Right forelimb (tissue), 1 donor: ENCODE measurements around the gene GNAO1.

Source experiments
- DNase-seq: peaks from one replicate; pipeline ENCODE4 v3.0.0-alpha.2; 2018

GNAO1 gene

DNA sequence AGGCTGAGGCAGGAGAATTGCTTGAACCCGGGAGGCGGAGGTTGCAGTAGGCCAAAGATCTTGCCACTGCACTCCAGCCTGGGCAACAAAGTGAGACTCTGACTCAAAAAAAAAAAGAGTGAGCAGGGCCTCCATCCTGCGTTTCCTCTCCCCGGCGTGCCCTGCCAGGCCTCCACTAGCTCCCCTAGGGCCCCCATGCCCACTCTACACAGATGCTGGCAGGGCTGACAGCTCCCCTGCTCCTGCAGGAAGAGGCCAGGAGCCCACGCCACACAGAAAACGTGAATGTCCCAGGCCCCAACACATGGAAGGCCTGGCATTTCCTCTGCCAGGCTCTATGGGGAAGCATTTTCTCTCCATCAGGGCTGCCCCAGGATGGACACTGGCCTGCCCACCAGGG lies 124.7 kb downstream of the GNAO1 start:
- no peak for DNase-seq

DNA sequence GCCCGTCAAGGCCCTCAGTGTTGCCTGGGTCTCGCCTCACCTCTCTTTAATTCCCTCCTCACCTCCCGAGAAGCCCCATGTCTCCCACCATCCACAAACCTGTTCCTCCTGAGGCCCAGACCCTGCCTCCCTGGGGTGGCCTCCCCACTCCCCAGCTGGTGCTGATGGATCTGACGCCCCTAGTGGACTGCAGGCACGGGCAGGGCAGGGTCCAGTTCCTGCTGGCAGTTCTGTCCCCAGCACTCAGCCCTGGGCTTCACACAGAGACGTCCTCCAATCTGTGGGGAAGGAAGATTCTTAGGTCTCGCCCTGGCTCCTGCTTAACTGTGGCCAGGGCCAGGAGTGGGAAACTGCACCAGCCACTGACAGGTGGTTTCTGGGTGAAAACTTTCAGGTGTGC lies 125.3 kb downstream of the GNAO1 start:
- no peak for DNase-seq

DNA sequence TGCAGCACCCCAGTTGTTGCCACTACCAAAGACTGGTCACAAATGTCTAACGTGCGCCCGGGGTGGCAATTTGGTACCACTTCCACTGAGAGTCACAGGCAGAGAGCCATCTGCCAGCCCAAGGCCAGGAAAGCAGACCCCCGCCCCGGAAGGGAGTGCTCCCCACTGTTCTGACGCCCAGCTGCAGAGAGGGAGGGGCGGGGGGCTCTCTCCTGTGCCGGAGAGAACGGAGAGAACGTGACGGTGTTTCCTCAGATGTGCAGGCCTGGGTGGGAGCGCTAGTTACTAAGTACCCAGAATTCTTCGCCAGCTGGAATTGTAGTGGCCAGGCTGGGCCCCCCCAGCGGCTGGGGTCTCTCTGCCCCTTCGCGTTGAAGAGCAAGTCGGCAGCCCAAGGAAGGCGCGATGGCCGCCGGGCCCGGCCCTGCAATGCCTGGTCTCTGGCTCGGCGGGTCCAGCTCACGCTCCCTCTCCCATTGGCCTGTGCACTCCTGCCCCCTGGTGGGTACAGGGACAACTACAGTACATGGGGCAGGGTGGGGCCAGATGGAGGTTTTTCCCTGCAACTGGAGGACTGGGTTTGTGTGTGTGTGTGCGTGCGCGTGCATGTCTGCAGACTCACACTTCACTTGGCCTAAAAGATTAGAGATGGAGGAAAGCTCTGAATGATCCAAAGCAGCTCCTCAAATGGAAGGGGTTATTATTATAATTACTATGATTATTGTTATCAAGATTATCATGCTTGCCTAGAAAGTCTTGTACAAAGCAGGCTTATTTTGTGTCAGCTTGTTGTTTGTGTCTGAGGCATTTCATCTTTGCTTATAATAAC lies 126.9 kb downstream of the GNAO1 start:
- DNase-seq: peak; percentile 91

DNA sequence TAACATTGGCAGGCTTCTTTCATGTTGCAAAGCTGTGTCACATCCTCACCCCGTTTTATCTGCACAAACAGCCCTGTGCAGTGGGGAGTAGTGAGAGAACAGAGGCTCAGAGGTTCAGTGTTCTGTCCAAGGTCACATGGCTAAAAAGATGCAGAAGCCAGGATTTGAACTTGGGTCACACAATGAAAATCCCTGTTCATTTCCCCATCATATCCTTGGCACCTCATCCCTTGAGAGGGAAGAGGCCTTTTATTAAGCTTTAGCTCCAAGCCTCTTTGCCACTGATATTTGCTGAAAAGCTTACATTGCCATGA lies 127.5 kb downstream of the GNAO1 start:
- no peak for DNase-seq

DNA sequence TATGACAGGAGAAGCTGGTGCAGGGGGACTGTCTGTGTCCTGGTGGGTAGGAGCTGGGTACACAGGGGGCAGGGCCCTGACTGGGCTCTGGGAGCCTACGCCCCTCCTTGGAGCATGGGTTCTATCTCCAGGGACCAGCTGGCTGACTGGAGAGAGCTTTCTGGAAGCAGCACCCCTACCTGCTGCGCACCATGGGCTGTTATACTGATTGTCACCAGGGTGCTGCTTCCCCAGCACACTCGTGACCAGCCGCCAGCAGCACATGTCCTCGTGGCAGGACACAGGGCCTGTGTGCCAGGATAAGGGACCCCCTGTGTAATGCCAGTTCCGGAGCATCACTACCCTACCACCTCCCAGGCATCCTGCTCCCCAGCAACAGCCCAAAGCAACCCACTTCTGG lies 128.1 kb downstream of the GNAO1 start:
- DNase-seq: no peak

DNA sequence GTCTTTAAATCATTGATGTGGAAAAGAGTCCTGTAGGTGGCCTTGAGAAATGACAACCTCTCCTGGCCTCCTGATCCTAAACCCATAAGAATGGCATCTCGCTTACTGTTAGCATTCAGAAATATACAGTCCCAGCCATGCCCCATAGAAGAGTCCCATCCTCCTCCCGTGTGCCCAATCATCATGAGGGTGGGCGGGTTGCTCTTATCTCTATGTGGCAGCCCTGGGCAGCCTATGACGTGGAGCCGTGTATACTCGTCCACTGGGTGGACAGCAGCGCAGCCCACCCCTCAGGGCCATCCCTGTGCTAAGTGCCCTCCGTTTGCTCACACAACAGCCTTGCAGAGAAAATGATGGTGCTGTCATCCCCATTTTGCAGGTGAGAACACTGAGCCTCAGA lies 128.8 kb downstream of the GNAO1 start:
- DNase-seq: no peak

DNA sequence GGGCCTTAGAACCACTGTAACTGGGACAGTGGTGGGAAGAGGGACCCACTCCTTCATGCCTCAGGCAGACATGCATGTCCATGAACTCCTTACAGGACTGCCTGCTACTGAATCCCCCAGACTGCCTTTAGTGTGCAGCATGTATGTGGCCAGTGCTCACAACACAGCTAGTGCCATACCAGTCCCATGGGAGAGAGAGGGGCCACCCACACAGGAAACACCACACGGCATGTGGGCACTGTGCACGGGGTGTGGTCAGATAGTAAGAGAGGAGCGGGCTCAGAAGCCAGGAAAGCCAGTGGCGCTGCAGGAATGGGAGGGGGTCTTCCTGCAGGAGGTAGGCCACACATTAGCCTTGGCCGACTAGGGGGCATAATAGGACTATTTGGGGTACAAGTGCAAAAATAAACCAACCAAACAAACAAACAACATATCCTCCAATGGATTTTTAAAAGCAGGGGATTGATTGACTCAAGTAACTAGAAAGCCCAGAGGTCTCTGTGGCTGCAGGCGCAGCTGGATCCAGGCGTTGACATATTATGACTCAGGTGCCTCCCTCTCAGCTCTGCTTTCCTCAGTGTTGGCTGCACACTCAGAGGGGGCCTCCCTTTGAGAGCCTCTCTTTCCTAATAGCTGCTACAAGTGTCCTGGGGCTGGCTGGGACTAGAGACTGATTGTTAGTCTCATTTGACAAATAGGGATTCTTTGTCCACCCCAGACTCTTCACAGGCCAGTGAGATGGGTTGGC lies 129.7 kb downstream of the GNAO1 start:
- DNase-seq: no peak

DNA sequence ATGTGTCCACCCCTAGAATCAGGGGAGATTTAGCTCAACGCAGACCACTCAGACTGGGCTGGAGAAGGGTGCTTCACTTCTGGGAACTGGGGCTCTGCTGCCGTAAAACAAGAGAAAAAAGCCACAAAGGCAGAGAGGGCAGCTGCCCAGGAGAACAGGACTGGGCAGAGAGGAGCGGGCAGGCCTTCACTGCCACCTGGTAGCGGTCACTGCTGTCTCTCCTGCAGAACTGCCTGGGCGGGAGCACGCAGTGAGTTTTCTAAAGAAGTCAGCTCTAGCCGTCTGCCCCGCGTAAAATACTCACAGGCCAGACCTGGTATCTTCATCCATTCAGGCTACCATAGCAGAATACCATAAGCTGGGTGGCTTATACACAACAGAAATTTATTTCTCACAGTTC lies 130.3 kb downstream of the GNAO1 start:
- no peak for DNase-seq

DNA sequence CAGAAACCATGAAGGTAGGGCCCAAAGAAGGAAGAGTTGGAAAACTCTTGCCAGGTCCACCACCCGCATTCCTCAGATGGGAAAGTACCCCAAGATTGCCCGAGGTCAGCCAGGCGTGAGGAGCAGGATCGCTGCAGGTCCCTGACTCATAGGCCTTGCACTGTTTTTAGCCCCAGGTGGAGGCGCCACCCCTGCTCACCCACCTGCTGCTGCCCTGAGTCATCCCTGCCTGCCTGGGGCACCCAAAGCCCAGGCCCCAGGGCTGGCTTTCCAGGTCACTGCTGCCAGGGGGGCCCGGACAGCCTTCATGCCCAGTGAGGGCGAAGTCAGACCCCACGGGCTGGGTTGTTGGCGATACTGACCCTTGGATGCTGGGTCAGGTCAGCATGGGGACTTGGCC lies 133.1 kb downstream of the GNAO1 start:
- no peak for DNase-seq

DNA sequence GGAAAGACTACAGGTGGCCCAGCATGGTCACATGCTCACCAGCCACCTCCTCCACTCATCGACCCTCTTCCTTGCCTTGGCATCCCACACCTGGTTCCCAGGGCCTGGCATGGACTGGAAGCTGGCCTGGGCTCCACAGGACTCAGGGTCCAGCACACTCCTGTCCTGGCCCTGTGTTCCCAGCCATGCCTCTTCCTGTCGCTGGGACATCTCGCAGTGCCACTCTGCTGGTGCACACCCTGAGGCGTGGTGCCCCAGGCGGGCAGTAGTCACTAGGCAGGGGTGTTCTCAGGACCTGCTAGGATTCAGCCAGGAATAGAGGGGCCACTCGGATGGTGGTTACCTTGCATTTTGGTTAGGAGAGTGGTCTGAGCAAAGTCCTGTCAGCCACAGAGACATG lies 134.7 kb downstream of the GNAO1 start:
- DNase-seq: no peak

DNA sequence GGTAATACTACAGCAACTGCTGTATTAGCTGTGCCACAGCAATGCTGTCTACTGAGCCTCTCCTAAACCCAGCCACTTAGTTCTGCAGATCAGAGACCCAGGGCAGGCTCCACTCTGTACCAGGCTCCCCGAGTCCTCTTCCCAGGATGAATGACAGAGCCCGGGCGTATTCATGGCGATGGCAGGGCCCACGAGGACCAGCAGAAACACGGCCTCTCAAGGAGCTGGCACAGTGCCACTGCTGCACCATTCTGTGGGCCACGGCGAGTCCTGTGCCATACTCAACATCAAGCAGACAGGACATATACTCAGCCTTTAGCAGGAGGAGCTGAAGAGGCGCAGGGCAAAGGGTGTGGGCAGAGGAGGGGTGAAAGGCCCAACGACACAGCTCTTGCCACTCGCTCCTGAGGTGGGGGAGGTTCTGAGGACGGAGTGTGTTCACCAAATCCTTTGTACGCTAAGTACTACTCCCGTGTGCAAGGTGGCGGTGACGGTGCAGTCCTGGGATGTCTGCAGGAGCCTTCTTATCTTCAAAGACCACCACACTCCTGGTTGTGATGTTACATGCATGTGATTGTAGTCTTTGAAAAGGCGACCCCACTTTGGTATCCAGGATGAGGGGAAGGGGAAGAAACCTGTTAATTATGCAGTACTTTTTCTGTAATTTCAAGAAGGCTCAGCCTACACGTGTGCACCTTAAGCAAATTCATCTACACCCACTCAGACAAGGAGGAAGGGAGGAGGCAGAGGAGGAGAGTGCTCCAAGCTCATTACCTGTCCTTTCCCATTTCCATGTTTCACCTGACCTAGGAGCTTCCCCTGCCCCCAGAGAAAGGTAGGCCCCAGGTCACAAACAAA lies 136.0 kb downstream of the GNAO1 start:
- no peak for DNase-seq

DNA sequence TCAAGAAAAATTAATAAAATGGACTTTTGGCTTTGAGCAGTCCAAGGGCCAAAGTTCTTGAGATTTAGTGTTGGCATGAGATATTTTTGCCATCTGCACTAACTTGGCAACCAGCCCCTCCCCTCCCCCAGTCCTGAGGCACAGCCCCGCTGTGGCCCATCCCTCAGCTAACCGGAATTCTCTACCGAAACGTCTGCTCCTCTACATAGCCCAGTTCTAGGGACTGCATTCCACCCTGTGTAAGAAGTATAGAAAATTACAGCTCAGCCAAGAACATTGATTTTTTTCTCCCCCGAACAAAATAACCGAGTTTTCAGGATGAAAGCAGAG lies 136.6 kb downstream of the GNAO1 start:
- no peak for DNase-seq

DNA sequence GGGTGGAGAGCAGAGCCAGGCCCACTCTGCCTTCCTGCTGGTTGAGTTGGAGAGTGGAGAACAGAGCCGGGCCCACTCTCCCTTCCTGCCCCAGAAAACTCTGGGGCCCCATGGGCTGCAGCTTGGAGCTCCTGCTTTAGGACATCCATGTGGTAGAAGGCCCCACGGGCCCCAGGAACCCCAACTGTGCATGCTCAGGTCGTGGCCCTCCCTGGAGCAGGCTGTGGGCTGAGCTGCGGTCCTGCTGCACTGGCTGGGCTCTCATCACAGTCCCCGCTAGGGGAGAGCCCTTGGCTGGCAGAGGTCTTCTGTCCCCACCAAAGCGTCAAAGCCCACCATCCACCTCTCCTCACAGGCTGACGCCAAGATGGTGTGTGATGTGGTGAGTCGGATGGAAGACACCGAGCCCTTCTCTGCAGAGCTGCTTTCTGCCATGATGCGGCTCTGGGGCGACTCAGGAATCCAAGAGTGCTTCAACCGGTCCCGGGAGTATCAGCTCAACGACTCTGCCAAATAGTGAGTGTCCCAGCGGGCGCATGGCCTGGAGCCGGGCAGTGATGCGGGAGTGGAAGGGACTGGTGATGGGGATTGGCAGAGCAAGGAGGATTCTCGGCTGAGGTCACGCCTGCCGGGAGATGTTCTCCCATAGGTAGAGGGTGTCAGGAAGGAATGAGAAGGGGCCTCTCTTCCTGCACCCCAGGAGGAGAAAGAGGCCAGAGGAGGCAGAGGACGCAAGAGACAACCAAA lies 137.2 kb downstream of the GNAO1 start:
- DNase-seq: no peak

DNA sequence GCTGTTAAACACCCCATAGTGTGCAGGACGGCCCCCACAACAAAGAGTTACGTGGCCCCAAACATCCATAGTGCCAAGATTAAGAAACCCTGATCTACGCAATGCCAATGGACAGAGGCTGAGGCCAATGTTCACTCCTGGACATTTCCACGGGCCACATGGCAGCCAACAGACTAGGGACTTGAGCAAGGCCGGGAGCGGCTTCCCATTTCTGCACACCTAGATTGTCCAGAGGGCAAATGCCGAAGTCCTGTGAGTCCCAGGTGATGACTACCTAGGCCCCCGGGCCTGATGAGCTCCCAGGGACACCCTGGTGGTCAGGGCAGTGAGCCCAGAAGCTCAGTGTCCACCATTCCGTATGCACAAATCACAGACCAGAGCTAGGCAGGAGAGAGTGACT lies 138.6 kb downstream of the GNAO1 start:
- no peak for DNase-seq

DNA sequence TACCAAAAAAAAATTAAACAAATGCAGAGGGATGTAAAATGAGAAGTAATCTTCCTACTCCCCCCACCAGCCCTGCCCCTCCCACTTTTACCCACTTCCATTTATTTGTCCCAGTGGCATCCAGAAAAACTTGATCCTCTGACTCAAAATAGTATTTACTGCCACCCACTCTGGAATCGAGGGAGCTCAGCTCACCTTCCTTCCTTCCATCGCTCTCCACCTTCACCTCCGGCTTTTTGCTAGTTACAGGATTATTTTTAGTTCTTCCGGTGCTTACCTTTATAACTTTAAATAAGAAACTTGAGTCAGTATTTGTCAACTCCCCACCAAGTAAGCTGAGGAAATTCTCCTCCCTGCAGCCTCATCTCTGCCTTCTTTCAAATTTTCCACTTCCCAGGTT lies 139.2 kb downstream of the GNAO1 start:
- no peak for DNase-seq

DNA sequence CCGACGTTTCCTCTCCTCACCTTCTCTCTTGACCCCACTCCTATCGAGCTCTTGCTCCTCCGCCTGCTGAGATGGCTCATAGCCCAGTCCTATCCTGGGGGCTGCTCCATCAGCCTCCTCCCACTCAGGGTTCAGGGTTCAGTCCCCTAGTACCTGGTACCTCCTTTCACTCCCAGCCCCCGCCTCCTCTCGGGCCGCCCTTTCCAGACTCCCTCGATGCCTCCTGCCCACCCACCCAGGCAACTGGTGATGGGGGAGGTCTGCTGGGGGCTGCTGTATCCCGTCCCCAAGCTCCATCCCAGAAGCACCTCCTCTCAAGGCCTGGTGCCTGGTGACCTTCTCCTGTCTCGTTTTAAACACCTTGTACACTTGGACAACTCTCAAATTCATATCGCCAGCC lies 140.1 kb downstream of the GNAO1 start:
- DNase-seq: no peak

DNA sequence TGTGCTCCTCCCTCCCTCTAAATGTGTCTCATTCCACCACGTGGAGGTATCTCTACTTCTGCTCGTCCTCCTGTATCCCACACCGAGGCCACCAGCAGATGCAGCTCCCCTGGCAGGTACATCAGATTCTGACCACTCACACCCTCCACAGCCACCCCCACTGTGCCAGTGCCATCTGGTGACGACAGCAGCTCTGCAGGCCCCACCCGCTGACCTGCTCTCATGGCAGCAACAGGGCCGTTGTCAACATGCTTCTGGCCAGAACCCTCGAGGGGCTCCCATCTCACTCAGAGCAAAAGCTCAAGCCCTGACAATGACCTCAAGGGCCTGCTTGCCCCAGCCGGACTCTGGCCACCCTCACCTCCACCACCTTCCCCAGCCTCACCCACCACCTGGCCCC lies 140.6 kb downstream of the GNAO1 start:
- no peak for DNase-seq

DNA sequence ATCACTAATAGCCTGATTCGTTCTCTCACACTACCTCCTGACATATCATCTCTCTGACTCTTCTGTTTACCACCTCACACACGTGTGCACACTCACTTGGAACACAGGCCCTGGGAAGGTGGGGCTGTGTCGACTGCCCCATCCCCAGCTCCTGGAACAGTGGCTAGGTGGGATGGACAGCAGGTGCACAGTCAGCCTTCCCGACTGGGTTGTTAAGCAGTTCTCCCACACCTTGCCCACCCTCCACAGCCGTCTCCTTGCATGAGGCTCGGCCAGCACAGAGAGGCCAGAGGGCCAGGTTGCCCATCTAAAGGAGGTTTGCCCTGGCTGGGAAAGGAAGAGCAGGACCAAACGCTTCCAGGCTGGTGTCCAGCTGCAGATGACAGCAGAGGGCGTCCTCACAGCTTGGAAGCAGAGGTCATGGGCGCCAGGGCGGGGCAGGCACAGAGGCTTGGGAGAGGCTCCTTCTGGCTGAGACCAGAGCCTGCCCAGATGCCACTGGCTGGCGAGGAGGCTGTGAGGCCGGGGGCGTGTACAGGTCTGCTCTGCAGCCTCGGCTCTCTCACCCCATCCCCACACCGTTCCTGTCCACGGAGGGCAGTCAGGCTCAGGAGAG lies 141.3 kb downstream of the GNAO1 start:
- DNase-seq: no peak

DNA sequence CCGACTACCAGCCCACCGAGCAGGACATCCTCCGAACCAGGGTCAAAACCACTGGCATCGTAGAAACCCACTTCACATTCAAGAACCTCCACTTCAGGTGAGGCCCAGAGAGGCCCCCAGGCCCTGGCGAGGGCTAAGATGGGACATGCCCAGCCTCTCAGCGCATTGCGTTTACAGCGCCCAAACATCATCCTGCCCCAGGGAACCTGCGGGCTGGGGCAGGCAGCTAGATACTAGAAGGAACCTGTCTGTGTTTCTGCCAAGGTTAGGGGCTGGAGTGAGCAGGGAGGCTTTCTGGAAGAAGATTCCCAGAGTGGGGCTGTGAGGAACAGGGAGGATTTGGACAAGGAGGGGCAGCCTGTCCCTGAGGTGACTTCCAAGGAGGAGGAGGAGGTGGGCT lies 143.5 kb downstream of the GNAO1 start:
- no peak for DNase-seq

DNA sequence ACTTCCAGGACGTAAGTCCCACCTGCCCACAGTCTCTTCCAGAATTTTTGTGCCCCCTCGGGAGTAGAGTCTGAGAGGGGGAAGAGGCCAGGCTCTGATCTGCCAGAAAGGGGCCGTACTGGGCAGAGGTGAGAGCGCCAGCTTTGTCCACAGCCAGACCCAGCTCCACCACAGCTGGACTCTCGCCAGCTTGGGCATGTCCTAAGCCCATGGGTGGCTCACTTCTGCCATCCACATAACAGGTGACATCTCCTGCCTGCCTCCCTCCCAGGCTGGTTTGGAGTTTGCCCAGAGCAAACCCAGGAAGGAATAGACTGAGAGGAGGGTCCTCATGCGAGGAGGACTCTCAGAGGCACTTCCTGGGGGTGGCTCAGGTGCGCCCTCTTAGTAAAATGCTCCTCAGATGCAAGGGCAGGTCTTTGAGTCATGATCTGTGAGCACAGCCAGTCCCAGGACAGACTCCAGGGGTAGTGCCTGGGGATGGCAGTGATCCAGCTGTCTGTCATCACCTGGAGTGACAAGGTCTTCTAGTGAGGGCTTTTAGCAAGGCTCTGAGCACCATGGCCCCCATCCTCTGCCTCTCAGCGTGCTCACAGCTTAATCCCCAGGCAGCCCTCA lies 144.9 kb downstream of the GNAO1 start:
- no peak for DNase-seq

DNA sequence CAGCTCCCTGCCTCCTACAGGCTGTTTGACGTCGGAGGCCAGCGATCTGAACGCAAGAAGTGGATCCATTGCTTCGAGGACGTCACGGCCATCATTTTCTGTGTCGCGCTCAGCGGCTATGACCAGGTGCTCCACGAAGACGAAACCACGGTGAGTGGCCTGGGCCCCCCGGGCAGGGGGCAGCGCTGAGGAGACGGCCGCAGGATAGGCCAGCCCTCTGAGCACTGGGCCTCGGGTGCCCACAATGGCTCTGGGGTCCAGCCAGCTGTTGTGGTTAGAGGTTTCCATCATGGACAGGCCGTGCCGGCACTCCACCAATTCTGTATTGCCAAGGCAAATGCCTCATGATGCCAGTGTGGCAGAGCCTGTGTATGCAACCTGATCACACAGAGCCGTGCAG lies 145.4 kb downstream of the GNAO1 start:
- no peak for DNase-seq

DNA sequence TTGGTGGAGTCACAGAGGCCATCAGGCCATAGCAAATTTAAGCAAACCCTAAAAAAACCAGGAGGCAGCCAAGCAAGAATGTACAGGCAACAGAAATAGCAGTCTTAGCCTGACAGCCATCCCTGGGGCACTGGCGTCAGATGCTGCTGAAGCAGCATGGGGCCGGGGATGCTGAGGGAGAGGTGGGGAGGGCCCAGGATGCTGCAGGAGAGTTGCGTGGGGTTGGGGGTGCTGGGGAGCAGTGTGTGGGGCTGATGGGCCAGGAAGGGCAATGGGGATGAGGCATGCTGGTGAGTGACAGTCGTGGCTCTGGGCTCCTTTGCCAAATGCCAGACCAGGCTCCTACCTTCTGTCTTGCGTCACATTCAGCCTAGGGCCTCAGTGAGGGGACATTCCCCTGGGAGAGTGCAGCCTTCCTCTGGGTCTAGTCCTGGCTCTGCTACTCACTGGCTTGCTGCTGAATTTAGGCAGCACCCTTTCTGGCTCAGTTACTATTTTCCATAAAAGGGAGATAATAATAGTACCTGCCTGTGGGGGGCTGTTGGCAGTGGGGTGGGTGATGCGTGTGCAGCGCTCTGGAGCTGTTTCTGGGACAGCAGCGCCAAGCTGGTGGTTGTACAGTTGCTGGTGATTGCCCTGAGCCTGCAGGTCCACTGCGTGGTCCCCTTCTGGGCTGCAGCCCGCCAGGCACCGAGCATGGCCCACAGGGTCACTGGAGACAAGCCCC lies 146.0 kb downstream of the GNAO1 start:
- DNase-seq: no peak
